ENCODE measurements around the gene FAM219B. TPM values are rescaled to one million over a fixed set of nuclear protein-coding genes. Genes with fewer than 3 reads are reported as not detected.

Gene FAM219B
- total and polyA plus RNA-seq, 2 of the 4 experiments (the other 2 are of a cell fraction): 24.9 to 48.7 TPM

- DNase-seq (no peak), ATAC-seq (ENCODE audit: low read depth) (no peak)
- in situ Hi-C loops (cut with MboI; ENCODE audit: low sequenced_read_pairs): no loop called here
- no peak overlapping the region for H2BK20ac ChIP-seq (ENCODE audit: low read depth, low read length)
- TF ChIP-seq SMC3 (IDR thresholded peaks at IDR 0.05; ENCODE audit: low read depth, low read length): no peak
- TF ChIP-seq RCOR1 (IDR thresholded peaks at IDR 0.05; ENCODE audit: insufficient replicate concordance, low read length): no peak
- TF ChIP-seq NFE2L2 (IDR thresholded peaks at IDR 0.05; ENCODE audit: low read depth, low read length): no peak
- TF ChIP-seq RAD21 (IDR thresholded peaks at IDR 0.05; ENCODE audit: low read length): no peak
- TF ChIP-seq USF2 (IDR thresholded peaks at IDR 0.05; ENCODE audit: low read depth, low read length): no peak
- no peak for TF ChIP-seq ELK1 (IDR thresholded peaks at IDR 0.05; ENCODE audit: borderline replicate concordance, low read depth, low read length)
- TF ChIP-seq MAFK (IDR thresholded peaks at IDR 0.05; ENCODE audit: low read depth, low read length): no peak
- no peak for TF ChIP-seq BHLHE40 (IDR thresholded peaks at IDR 0.05; ENCODE audit: low read depth, low read length)
- TF ChIP-seq MXI1 (IDR thresholded peaks at IDR 0.05; ENCODE audit: borderline replicate concordance, low read depth, low read length): no peak
- no peak for TF ChIP-seq FOS (IDR thresholded peaks at IDR 0.05; ENCODE audit: low read depth, low read length)
- TF ChIP-seq RFX5 (IDR thresholded peaks at IDR 0.05; ENCODE audit: low read depth, low read length): no peak
- no peak for TF ChIP-seq CTCF (conservative IDR thresholded peaks at IDR 0.05; ENCODE audit: low read depth, low read length)
- no peak for TF ChIP-seq POLR2A (IDR thresholded peaks at IDR 0.05; ENCODE audit: low read depth, low read length)
- TF ChIP-seq CHD1 (IDR thresholded peaks at IDR 0.05; ENCODE audit: low read depth, low read length): no peak
- no peak for TF ChIP-seq CEBPB (IDR thresholded peaks at IDR 0.05; ENCODE audit: low read depth, low read length)
- intact Hi-C loops (cut with micrococcal nuclease): no loop called here
- dilution Hi-C loops (cut with HindIII; ENCODE audit: low sequenced_read_pairs, unreplicated experiment): no loop called here
- no peaks in the 10 kb centered on the region for H3K9me3 ChIP-seq (ENCODE audit: control insufficient read depth, insufficient read depth, low read length)
- H3K4me3 ChIP-seq (ENCODE audit: insufficient read depth, low read depth, low read length): no peak overlapping the region
- no peak overlapping the region for H3K14ac ChIP-seq (replicated peaks; ENCODE audit: low read depth, low read length)
- H4K5ac ChIP-seq (ENCODE audit: low read depth, low read length): no peak overlapping the region
- no TSS peak for BruUV-seq (replicated peaks)
- H3K23ac ChIP-seq (ENCODE audit: low read depth, low read length): no peak overlapping the region
- WGBS, 2 experiments (ENCODE audit: extremely low coverage in 2 of 2, insufficient read length in 1 of 2): 100% methylated on average over 1 of the region's 3 CpGs; no CpG with 5 or more reads in 1 of the 2 experiments
- H4K20me1 ChIP-seq (ENCODE audit: insufficient read depth, low read length): peaks cover 1% of the 10 kb centered on the region; the same call in 1 of the 2 replicates
- CTCF ChIA-PET: no interaction called here
- no peak overlapping the region for H2AK9ac ChIP-seq (replicated peaks; ENCODE audit: low read depth, low read length, poor library complexity)
- H3K79me1 ChIP-seq (ENCODE audit: low read depth in 1 of 2, low read length in 2 of 2): peaks cover 15 to 38% of the 10 kb centered on the region in 2 experiments; a peak in 2 of 4 replicates
- POLR2A ChIA-PET (ENCODE audit: unreplicated experiment): interaction anchor here (0.6 kb wide), 1 partner anchor 11 kb away, joined by 3 read pairs; the partner anchor contains the start of gene FAM219B
- H2AFZ ChIP-seq (replicated peaks; ENCODE audit: low read length, poor library complexity): no peak overlapping the region
- H3K18ac ChIP-seq (ENCODE audit: low read depth, low read length): no peak overlapping the region
- no peak overlapping the region for H4K91ac ChIP-seq (ENCODE audit: insufficient read depth, low read depth, low read length)
- peaks cover under 1% of the 10 kb centered on the region; the same call in 1 of the 2 replicates for H3K4me1 ChIP-seq (ENCODE audit: control insufficient read depth, insufficient read depth, low read length)
- peaks cover 20% of the 10 kb centered on the region for H3K9me1 ChIP-seq (ENCODE audit: insufficient read depth, low read length)
- H2BK5ac ChIP-seq (ENCODE audit: low read depth, low read length, poor library complexity, severe bottlenecking): no peak overlapping the region
- H3K27me3 ChIP-seq (ENCODE audit: control insufficient read depth, insufficient read depth, low read length): no peaks in the 10 kb centered on the region
- no peak overlapping the region for H3K56ac ChIP-seq (ENCODE audit: extremely low read depth, insufficient read depth, low read length)
- no peak overlapping the region for H3K4me2 ChIP-seq (ENCODE audit: low read depth, low read length)
- H3K4ac ChIP-seq (ENCODE audit: low read depth, low read length): no peak overlapping the region
- H2AK5ac ChIP-seq (ENCODE audit: low read depth, low read length): no peak overlapping the region
- no peak overlapping the region for H2BK120ac ChIP-seq (ENCODE audit: low read depth, low read length)
- no peak overlapping the region for H3K9ac ChIP-seq (ENCODE audit: low read depth, low read length)
- H2BK15ac ChIP-seq (ENCODE audit: low read depth, low read length): no peak overlapping the region
- peaks cover 57% of the 10 kb centered on the region for H3K36me3 ChIP-seq (ENCODE audit: control insufficient read depth, insufficient read depth, low read length)
- H4K8ac ChIP-seq (ENCODE audit: low read depth in 2 of 2, low read length in 2 of 2): no peak overlapping the region
- no peak overlapping the region for H3K27ac ChIP-seq (ENCODE audit: insufficient read depth, low read length)
Measured at GRCh38 chr15:74896316-74896715, 10.3 kb downstream of the FAM219B start.
